H9 (cell line): ENCODE results near the gene RUNX1. TPM values are rescaled to one million over a fixed set of nuclear protein-coding genes. Genes with fewer than 3 reads are reported as not detected.

Source experiments
- DNase-seq: peaks from one replicate; pipeline ENCODE4 v3.0.0-alpha.2; 2017
- H2AFZ ChIP-seq: one replicate; pipeline ENCODE4 v1.6.1; 2013; ENCODE audit warnings: mild to moderate bottlenecking, low read length, control low read depth, moderate library complexity
- H2AK5ac ChIP-seq: 2 replicates; pipeline ENCODE4 v1.6.1; 2013; ENCODE audit warnings: low read length, control low read depth, mixed read lengths; ENCODE audit not compliant: insufficient read length
- H2BK120ac ChIP-seq: one replicate; pipeline ENCODE4 v1.6.1; 2013; ENCODE audit warnings: low read depth, mild to moderate bottlenecking, low read length, control low read depth, inconsistent platforms; ENCODE audit not compliant: poor library complexity, severe bottlenecking
- H2BK12ac ChIP-seq: 2 replicates; pipeline ENCODE4 v1.6.1; 2013; ENCODE audit warnings: low read length, control low read depth, mixed read lengths, low read depth; ENCODE audit not compliant: insufficient read length
- H2BK15ac ChIP-seq: 2 replicates; pipeline ENCODE4 v1.6.1; 2013; ENCODE audit warnings: low read depth, low read length, control low read depth
- H2BK20ac ChIP-seq: one replicate; pipeline ENCODE4 v1.6.1; 2013; ENCODE audit warnings: low read depth, mild to moderate bottlenecking, low read length, control low read depth, inconsistent platforms; ENCODE audit not compliant: poor library complexity, severe bottlenecking
- H2BK5ac ChIP-seq: 2 replicates; pipeline ENCODE4 v1.6.1; 2013; ENCODE audit warnings: low read length, control low read depth, mixed read lengths; ENCODE audit not compliant: insufficient read length
- H3K14ac ChIP-seq: 2 replicates; pipeline ENCODE4 v1.6.1; 2013; ENCODE audit warnings: low read length, control low read depth; ENCODE audit not compliant: insufficient read depth
- H3K18ac ChIP-seq: 2 replicates; pipeline ENCODE4 v1.6.1; 2013; ENCODE audit warnings: low read depth, mild to moderate bottlenecking, mixed read lengths, low read length, control low read depth; ENCODE audit not compliant: insufficient read length
- H3K23ac ChIP-seq: 2 replicates; pipeline ENCODE4 v1.6.1; 2013; ENCODE audit warnings: low read length, control low read depth, mixed read lengths, low read depth; ENCODE audit not compliant: insufficient read length
- H3K23me2 ChIP-seq: 2 replicates; pipeline ENCODE4 v1.6.1; 2013; ENCODE audit warnings: low read depth, mild to moderate bottlenecking, mixed read lengths, low read length, control low read depth; ENCODE audit not compliant: insufficient read length, poor library complexity, severe bottlenecking
- H3K27ac ChIP-seq: 2 replicates; pipeline ENCODE4 v1.5.1; 2013; ENCODE audit warnings: low read length, control low read depth, mixed read lengths, low read depth; ENCODE audit not compliant: insufficient read length
- H3K27me3 ChIP-seq: 2 replicates; pipeline ENCODE4 v1.6.1; 2013; ENCODE audit warnings: low read length, control low read depth, inconsistent platforms; ENCODE audit not compliant: insufficient read depth
- H3K4ac ChIP-seq: 2 replicates; pipeline ENCODE4 v1.6.1; 2013; ENCODE audit warnings: low read depth, mild to moderate bottlenecking, control low read depth, inconsistent platforms, low read length, moderate library complexity
- H3K4me1 ChIP-seq: 2 replicates; pipeline ENCODE4 v1.6.1; 2013; ENCODE audit warnings: low read length, control low read depth, inconsistent platforms; ENCODE audit not compliant: insufficient read depth
- H3K4me2 ChIP-seq: 2 replicates; pipeline ENCODE4 v1.6.1; 2013; ENCODE audit warnings: low read length, control low read depth, mixed read lengths; ENCODE audit not compliant: insufficient read length, insufficient read depth
- H3K56ac ChIP-seq: 2 replicates; pipeline ENCODE4 v1.6.1; 2013; ENCODE audit warnings: low read depth, mild to moderate bottlenecking, mixed read lengths, low read length, control low read depth; ENCODE audit not compliant: insufficient read length
- H3K79me1 ChIP-seq: 2 replicates; pipeline ENCODE4 v1.6.1; 2013; ENCODE audit warnings: low read depth, mild to moderate bottlenecking, moderate library complexity, low read length, control low read depth, inconsistent platforms; ENCODE audit not compliant: insufficient read depth, poor library complexity, severe bottlenecking
- H3K79me2 ChIP-seq: 2 replicates; pipeline ENCODE4 v1.6.1; 2013; ENCODE audit warnings: low read length, control low read depth, inconsistent platforms; ENCODE audit not compliant: insufficient read depth
- H3K9ac ChIP-seq: 2 replicates; pipeline ENCODE4 v1.6.1; 2013; ENCODE audit warnings: low read length, control low read depth, mixed read lengths; ENCODE audit not compliant: insufficient read length; ENCODE audit errors: extremely low read depth
- H3K9me3 ChIP-seq: one replicate; pipeline ENCODE4 v1.6.1; 2013; ENCODE audit warnings: low read depth, low read length, inconsistent platforms; ENCODE audit not compliant: control insufficient read depth
- H3T11ph ChIP-seq: one replicate; pipeline ENCODE4 v1.6.1; 2013; ENCODE audit warnings: mild to moderate bottlenecking, low read length, control low read depth, inconsistent platforms
- H4K20me1 ChIP-seq: one replicate; pipeline ENCODE4 v1.6.1; 2013; ENCODE audit not compliant: control insufficient read depth, insufficient read length, insufficient read depth
- H4K5ac ChIP-seq: 2 replicates; pipeline ENCODE4 v1.6.1; 2013; ENCODE audit warnings: low read depth, mild to moderate bottlenecking, mixed read lengths, low read length, control low read depth; ENCODE audit not compliant: insufficient read length
- H4K8ac ChIP-seq: replicated peaks from 2 replicates; pipeline ENCODE4 v1.6.1; 2013; ENCODE audit warnings: low read length, control low read depth, mixed read lengths, low read depth; ENCODE audit not compliant: insufficient read length
- H4K91ac ChIP-seq: 2 replicates; pipeline ENCODE4 v1.6.1; 2013; ENCODE audit warnings: low read depth, mild to moderate bottlenecking, moderate library complexity, mixed read lengths, low read length, control low read depth; ENCODE audit not compliant: insufficient read length
- H3K27ac Mint-ChIP-seq, 3 experiments: 2 replicates in 2 of 3; 3 replicates in 1 of 3; pipeline ENCODE4 v1.8.0; 2020 to 2021; ENCODE audit warnings: mixed read lengths in 3 of 3, mild to moderate bottlenecking in 1 of 3, moderate library complexity in 1 of 3
- H3K27me3 Mint-ChIP-seq: 2 replicates; pipeline ENCODE4 v1.8.0; 2021; ENCODE audit warnings: low read depth, mild to moderate bottlenecking, moderate library complexity, mixed read lengths
- H3K36me3 Mint-ChIP-seq, 3 experiments: 2 replicates in 2 of 3; 3 replicates in 1 of 3; pipeline ENCODE4 v1.8.0; 2020 to 2021; ENCODE audit warnings: low read depth in 3 of 3, mixed read lengths in 3 of 3; ENCODE audit not compliant: insufficient read depth in 1 of 3
- H3K4me1 Mint-ChIP-seq, 2 experiments: 2 replicates each; pipeline ENCODE4 v1.8.0; 2020; ENCODE audit warnings: mixed read lengths in 2 of 2
- H3K4me3 Mint-ChIP-seq, 2 experiments: 2 replicates in 1 of 2; 3 replicates in 1 of 2; pipeline ENCODE4 v1.8.0; 2020 to 2021; ENCODE audit warnings: mild to moderate bottlenecking in 2 of 2, mixed read lengths in 2 of 2, moderate library complexity in 1 of 2
- H3K9me3 Mint-ChIP-seq, 2 experiments: 2 replicates in 1 of 2; 3 replicates in 1 of 2; pipeline ENCODE4 v1.8.0; 2020; ENCODE audit warnings: mild to moderate bottlenecking in 2 of 2, mixed read lengths in 2 of 2, moderate library complexity in 1 of 2
- CTCF ChIP-seq: fragments of 200-600 bp; sonication (generic); conservative IDR thresholded peaks from 3 replicates; pipeline ENCODE4 v1.8.0; 2021; ENCODE audit warnings: antibody characterized with exemption, mild to moderate bottlenecking
- WGBS: extraction: QIAGEN DNeasy Blood & Tissue Kit; methylation state at CpG from one replicate; pipeline ENCODE4 v1.1.7; 2013; ENCODE audit warnings: missing lambda C conversion rate, low lambda C conversion rate, mixed read lengths; ENCODE audit not compliant: insufficient read length; ENCODE audit errors: extremely low coverage; 5-methylcytosine and 5-hydroxymethylcytosine counted together
- total RNA-seq: library from RNA; stranded (reverse); gene quantifications from 2 replicates; pipeline ENCODE4 v1.2.1, GENCODE V29; 2021

Gene RUNX1
- total RNA-seq, 1 experiment from 2014 or later: 0.72 TPM

GRCh38 chr21:34796518-34797200 lies 252.4 kb downstream of the RUNX1 start:
- no peak overlapping the region for H3K23ac ChIP-seq
- no peaks in the 10 kb centered on the region for H3K4me1 ChIP-seq
- H2AFZ ChIP-seq: no peak overlapping the region
- H3K9ac ChIP-seq: no peak overlapping the region
- H2BK12ac ChIP-seq: no peak overlapping the region
- H3K27me3 ChIP-seq: no peaks in the 10 kb centered on the region
- H3K56ac ChIP-seq: no peak overlapping the region
- H4K91ac ChIP-seq: no peak overlapping the region
- H4K5ac ChIP-seq: no peak overlapping the region
- H3K14ac ChIP-seq: no peak overlapping the region
- peaks cover 9% of the 10 kb centered on the region for H3K27me3 Mint-ChIP-seq
- no peaks in the 10 kb centered on the region for H3K36me3 Mint-ChIP-seq
- H2BK20ac ChIP-seq: no peak overlapping the region
- no peak overlapping the region for H3K4me3 Mint-ChIP-seq
- no peaks in the 10 kb centered on the region for H3K79me1 ChIP-seq
- TF ChIP-seq CTCF: no peak
- no peaks in the 10 kb centered on the region for H3K79me2 ChIP-seq
- no peak for DNase-seq
- no peaks in the 10 kb centered on the region for H3K9me3 Mint-ChIP-seq
- no peak overlapping the region for H2BK15ac ChIP-seq
- H3K4ac ChIP-seq: no peak overlapping the region
- H2AK5ac ChIP-seq: no peak overlapping the region
- H3K27ac Mint-ChIP-seq: no peak overlapping the region; a peak in 1 of 7 replicates
- no peak overlapping the region for H3K18ac ChIP-seq
- H4K20me1 ChIP-seq: no peaks in the 10 kb centered on the region
- H2BK120ac ChIP-seq: no peak overlapping the region
- WGBS: no CpG with 5 or more reads among the region's 7 CpGs
- no peak overlapping the region for H2BK5ac ChIP-seq
- no peak overlapping the region for H3K4me2 ChIP-seq
- H3K4me1 Mint-ChIP-seq: peaks cover 16 to 26% of the 10 kb centered on the region in 2 experiments
- H3K27ac ChIP-seq: no peak overlapping the region
- no peaks in the 10 kb centered on the region for H3K23me2 ChIP-seq
- no peak overlapping the region for H3T11ph ChIP-seq
- H4K8ac ChIP-seq: no peak overlapping the region
- no peaks in the 10 kb centered on the region for H3K9me3 ChIP-seq
